ENCODE measurements around the gene MRPL38. TPM values are rescaled to one million over a fixed set of nuclear protein-coding genes. Genes with fewer than 3 reads are reported as not detected.

The MRPL38 gene
- total RNA-seq, 6 experiments from 2014 or later = 46.1 to 79.8 (median 57.3) TPM

- H3K27me3 ChIP-seq = no peaks in the 10 kb centered on the region
- ATAC-seq (peak; percentile 19 to 71 (median 54)), DNase-seq (peak; percentile 76 to 83 (median 83))
- peak overlapping the region; percentile 67 to 89 (median 76) for H3K27ac ChIP-seq
- H3K4me1 ChIP-seq = peaks cover 0 to 33% (median 9%) of the 10 kb centered on the region in 4 donors
- peaks cover 0 to 7% (median 0%) of the 10 kb centered on the region in 4 donors for H3K36me3 ChIP-seq
- H3K9me3 ChIP-seq = no peaks in the 10 kb centered on the region
- WGBS (ENCODE audit: insufficient coverage, low coverage, low lambda C conversion rate, missing lambda C conversion rate) = 0% methylated on average over 8 of the region's 56 CpGs
- peak overlapping the region; percentile 61 to 70 (median 66) for H3K4me3 ChIP-seq
- no peak for TF ChIP-seq POLR2A (IDR thresholded peaks at IDR 0.05)
- TF ChIP-seq CTCF (IDR thresholded peaks at IDR 0.05) = peak; percentile 27 to 44 (median 36)
- intact Hi-C loops (cut with DNase I) = no loop called here
Observed at GRCh38 chr17:75877752-75878173, 26.9 kb downstream of the MRPL38 start.

- peak overlapping the region; percentile 61 to 70 (median 66) for H3K4me3 ChIP-seq
- WGBS (ENCODE audit: insufficient coverage, low coverage, low lambda C conversion rate, missing lambda C conversion rate) = 2% methylated on average over 9 of the region's 41 CpGs
- H3K27ac ChIP-seq = peak overlapping the region; percentile 67 to 89 (median 76)
- peak; percentile 88 to 92 (median 90) for DNase-seq
- peaks cover 0 to 7% (median 0%) of the 10 kb centered on the region in 4 donors for H3K36me3 ChIP-seq
- TF ChIP-seq CTCF (IDR thresholded peaks at IDR 0.05) = peak in 1 of 4 donors; percentile 9
- no peak for TF ChIP-seq POLR2A (IDR thresholded peaks at IDR 0.05)
- intact Hi-C loops (cut with DNase I) = no loop called here
- peaks cover 0 to 38% (median 9%) of the 10 kb centered on the region in 4 donors for H3K4me1 ChIP-seq
- H3K27me3 ChIP-seq = no peaks in the 10 kb centered on the region
- H3K9me3 ChIP-seq = no peaks in the 10 kb centered on the region
- peak; percentile 62 to 67 (median 64) for ATAC-seq
Observed at GRCh38 chr17:75876938-75877751, 27.5 kb downstream of the MRPL38 start.

GRCh38 chr17:75876190-75876937, 28.3 kb downstream of the MRPL38 start:
- peak; percentile 81 to 88 (median 82) for DNase-seq
- Histone ChIP-seq H3K4me1 (peaks cover 0 to 38% (median 9%) of the 10 kb centered on the region in 4 donors), H3K27me3 (no peaks in the 10 kb centered on the region), H3K27ac (peak overlapping the region; percentile 67 to 89 (median 76)), H3K36me3 (peaks cover 0 to 7% (median 0%) of the 10 kb centered on the region in 4 donors), H3K4me3 (peak overlapping the region; percentile 61 to 70 (median 66)), H3K9me3 (no peaks in the 10 kb centered on the region)
- intact Hi-C loops (cut with DNase I) = no loop called here
- peak; percentile 49 to 73 (median 64) for ATAC-seq
- TF ChIP-seq POLR2A (IDR thresholded peaks at IDR 0.05) (no peak), CTCF (IDR thresholded peaks at IDR 0.05) (no peak)
- WGBS (ENCODE audit: insufficient coverage, low coverage, low lambda C conversion rate, missing lambda C conversion rate) = 28% methylated on average over 3 of the region's 26 CpGs

GRCh38 chr17:75875940-75876189, 28.8 kb downstream of the MRPL38 start:
- Histone ChIP-seq H3K9me3 (no peaks in the 10 kb centered on the region), H3K4me3 (peak overlapping the region; percentile 61 to 70 (median 66)), H3K27me3 (no peaks in the 10 kb centered on the region), H3K4me1 (peaks cover 0 to 38% (median 9%) of the 10 kb centered on the region in 4 donors), H3K36me3 (peaks cover 0 to 7% (median 0%) of the 10 kb centered on the region in 4 donors), H3K27ac (peak overlapping the region; percentile 67 to 89 (median 76))
- ATAC-seq = peak in 3 of 4 donors; percentile 19 to 52 (median 45)
- no peak for DNase-seq
- intact Hi-C loops (cut with DNase I) = no loop called here
- TF ChIP-seq POLR2A (IDR thresholded peaks at IDR 0.05) = peak; percentile 9
- no peak for TF ChIP-seq CTCF (IDR thresholded peaks at IDR 0.05)
- 0% methylated on average over 1 of the region's 5 CpGs for WGBS (ENCODE audit: insufficient coverage, low coverage, low lambda C conversion rate, missing lambda C conversion rate)
